Measurements from ENCODE around the gene PRKCB.

GRCh38 chr16:23858542-23858941, 22.8 kb downstream of the PRKCB start:
- TF ChIP-seq EP300 (IDR thresholded peaks at IDR 0.05) (no peak), CTCF (IDR thresholded peaks at IDR 0.05) (no peak), POLR2A (IDR thresholded peaks at IDR 0.05) (no peak), POLR2AphosphoS5 (IDR thresholded peaks at IDR 0.05) (peak; percentile 18 to 34)

All from upper lobe of left lung (tissue), 4 donors.